Activated naive CD4-positive, alpha-beta T cell treated with anti-CD3 and anti-CD28 coated beads, Interleukin-2, amount 50 U/mL, for 72 hours (primary cell): Measurements from ENCODE around the gene SLC11A1. TPM values are rescaled to one million over a fixed set of nuclear protein-coding genes. Genes with fewer than 3 reads are reported as not detected.

Experiments used
- ATAC-seq, 2 donors: fragments of 150-1000 bp; cut with Tn5 transposase; 2 replicates each; pipeline ENCODE4 v1.10.0; 2021; ENCODE audit warnings: mild to moderate bottlenecking in 2 of 2, moderate library complexity in 2 of 2
- DNase-seq, 2 donors: peaks; one replicate each; pipeline ENCODE4 v3.0.0; 2021 to 2022; ENCODE audit warnings: low spot score in 2 of 2
- H3K27ac Mint-ChIP-seq, 2 donors: one replicate each; pipeline ENCODE4 v1.8.0; 2022; ENCODE audit warnings: mild to moderate bottlenecking in 2 of 2, mixed read lengths in 2 of 2
- H3K36me3 Mint-ChIP-seq, 2 donors: one replicate each; pipeline ENCODE4 v1.8.0; 2022; ENCODE audit warnings: mixed read lengths in 2 of 2
- H3K9me3 Mint-ChIP-seq, 2 donors: one replicate each; pipeline ENCODE4 v1.8.0; 2022; ENCODE audit warnings: mixed read lengths in 2 of 2
- total RNA-seq, 2 donors: library from RNA; stranded (reverse); gene quantifications; one replicate each; pipeline ENCODE4 v1.2.3, GENCODE V29; 2022

Gene SLC11A1
- total RNA-seq, 2 donors from 2014 or later: not detected

DNA sequence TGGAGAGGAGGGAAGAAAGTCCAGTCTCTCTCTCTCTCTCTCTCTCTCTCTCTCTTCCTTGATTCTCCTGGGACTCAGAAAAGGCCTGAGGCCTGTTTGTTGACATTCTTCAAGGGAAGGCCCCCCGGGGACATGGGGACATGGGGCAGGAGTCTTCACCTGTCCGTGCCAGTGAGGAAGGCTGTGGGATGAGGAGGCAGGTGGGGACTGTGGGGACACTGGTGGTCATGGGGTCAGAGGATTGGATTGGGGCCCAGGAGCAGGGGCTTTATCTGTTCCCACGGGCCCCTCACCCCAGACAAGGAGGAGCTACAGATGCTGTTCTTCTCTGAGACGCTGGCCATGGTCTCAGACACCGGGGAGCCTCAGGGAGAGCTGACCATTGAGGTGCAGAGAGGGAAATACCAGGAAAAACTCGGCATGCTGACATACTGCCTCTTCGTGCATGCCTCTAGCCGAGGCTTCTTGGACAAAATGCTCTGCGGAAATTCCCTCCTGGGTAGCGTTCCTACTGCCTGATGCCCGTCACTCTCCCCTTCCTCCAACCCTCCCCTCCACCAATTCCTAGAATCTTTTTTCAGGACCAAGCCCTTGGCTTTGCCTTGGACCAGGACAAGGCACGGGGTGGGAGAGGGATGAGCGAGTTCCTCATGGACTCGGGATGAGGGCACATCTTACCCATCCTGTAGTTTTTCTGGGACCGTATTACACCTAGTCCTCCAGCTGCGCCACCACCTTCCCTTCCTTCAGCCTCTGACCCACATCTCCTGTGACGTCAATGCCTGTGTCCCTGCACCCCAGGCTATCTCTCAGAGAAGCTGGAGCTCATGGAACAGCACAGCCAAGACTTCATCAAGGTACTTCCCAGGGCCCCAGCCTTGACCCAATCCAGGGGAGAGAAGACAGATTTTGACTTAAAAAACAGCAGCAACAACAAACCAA, 24.6 kb upstream of the SLC11A1 start:
- ATAC-seq: no peak
- H3K36me3 Mint-ChIP-seq: no peaks in the 10 kb centered on the region
- DNase-seq: no peak

DNA sequence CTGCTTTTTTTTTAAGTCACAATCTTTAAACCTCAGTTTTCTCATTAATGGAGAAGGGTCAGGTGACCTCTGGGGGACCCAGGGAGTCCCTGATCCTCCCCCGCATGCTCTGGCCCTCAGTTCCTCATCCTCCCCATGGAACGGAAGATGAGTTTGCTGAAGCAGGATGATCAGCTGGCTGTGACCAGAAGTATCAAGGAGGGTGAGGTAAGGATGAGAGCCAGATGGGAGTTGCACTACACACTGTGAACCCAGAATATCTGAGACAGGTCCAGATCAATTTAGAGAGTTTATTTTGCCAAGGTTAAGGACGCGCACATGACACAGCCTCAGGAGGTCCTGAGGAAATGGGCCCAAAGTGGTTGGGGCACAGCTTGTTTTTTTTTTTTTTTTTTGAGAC, 21.6 kb upstream of the SLC11A1 start:
- no peak overlapping the region for H3K27ac Mint-ChIP-seq
- DNase-seq (no peak), ATAC-seq (no peak)
- no peaks in the 10 kb centered on the region for H3K9me3 Mint-ChIP-seq
- no peaks in the 10 kb centered on the region for H3K36me3 Mint-ChIP-seq

More for the DNA sequence above, 24.6 kb upstream of the SLC11A1 start:
- Mint-ChIP-seq H3K27ac (no peak overlapping the region), H3K9me3 (peaks cover 0 to 3% of the 10 kb centered on the region in 2 donors)

DNA sequence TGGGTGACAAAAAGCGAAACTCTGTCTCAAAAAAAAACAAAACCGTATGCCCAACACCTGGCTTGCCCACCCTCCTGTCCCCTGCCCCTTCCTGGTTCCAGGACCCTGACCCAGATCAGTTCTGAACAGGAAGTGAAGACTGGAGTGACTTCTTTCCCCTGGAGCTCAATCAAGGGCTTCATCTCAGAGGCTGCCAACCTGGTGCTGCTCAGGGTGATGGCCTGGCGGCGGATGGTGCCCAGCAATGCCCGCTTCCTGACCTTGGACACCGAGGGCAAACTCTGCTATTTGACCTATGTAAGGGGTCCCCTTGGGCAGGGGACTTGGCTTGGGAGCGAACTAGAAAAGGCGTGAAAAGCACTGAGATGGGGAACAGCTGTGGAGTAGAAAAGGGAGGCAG, 19.5 kb upstream of the SLC11A1 start:
- DNase-seq (no peak), ATAC-seq (no peak)
- Mint-ChIP-seq H3K9me3 (no peaks in the 10 kb centered on the region), H3K36me3 (no peaks in the 10 kb centered on the region), H3K27ac (no peak overlapping the region)

DNA sequence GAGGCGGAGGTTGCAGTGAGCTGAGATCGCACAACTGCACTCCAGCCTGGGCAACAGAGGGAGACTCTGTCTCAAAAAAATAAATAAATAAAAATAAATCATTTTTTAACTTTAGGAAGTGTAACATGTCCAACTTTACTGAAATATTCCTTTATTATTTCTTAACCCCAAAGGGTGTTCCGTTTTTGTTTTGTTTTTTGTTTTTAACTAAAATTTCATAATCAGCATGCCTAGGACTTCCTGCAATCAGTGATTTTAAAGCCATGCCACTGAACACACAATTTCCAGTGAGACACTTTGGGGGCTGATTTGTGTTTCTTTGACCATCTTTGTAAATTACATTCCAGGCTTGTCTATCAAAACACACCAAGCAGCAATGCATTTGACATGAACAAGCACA, 18.3 kb upstream of the SLC11A1 start:
- ATAC-seq (no peak), DNase-seq (no peak)
- Mint-ChIP-seq H3K27ac (peak overlapping the region in 1 of 2 donors; percentile 29), H3K9me3 (no peaks in the 10 kb centered on the region), H3K36me3 (no peaks in the 10 kb centered on the region)

GRCh38 chr2:218364196-218364595, 17.9 kb upstream of the SLC11A1 start:
- Mint-ChIP-seq H3K36me3 (no peaks in the 10 kb centered on the region), H3K27ac (no peak overlapping the region), H3K9me3 (no peaks in the 10 kb centered on the region)
- no peak for ATAC-seq
- DNase-seq: no peak

DNA sequence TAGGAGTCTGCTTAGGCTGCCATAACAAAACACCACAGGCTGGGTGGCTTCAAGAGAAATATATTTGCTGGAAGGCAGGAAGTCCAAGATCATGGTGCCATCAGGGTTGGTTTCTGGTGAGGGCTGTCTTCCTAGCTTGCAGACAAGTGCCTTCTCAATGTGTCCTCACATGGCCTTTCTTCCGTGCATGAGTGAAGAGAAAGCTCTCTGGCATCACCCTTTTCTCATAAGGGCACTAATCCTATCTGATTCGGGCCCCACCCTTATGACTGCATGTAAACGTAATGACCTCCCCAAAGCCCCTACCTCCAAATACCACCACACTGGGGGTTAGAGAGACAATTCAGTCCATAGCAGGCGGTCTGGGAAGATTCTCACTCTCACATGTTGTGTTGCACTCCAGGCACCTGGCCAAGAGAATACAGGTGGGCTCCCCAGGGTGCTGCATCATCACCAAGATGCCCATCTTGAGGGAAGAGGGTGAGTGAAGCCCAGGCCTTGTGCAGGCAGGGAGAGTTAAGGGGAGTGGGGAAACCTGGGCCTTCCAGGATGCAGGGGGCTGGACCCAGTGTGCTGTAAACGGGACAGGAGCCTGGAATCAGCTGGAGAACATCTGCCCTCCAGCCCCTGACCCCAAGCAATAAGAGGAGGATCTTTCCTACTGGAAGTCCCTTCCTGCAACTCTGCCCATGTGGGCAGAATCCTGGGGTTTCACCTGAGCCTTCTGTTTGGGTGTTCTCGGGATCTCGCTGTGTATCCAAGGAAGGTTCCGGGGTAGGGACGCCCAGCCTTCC, 15.3 kb upstream of the SLC11A1 start:
- no peak for DNase-seq

GRCh38 chr2:218367415-218368149, 14.5 kb upstream of the SLC11A1 start:
- peak overlapping the region in 1 of 2 donors; percentile 44 for H3K27ac Mint-ChIP-seq
- ATAC-seq: peak; percentile 97 to 98
- no peaks in the 10 kb centered on the region for H3K36me3 Mint-ChIP-seq
- H3K9me3 Mint-ChIP-seq: no peaks in the 10 kb centered on the region
- peak; percentile 68 to 88 for DNase-seq

More for the DNA sequence above, 15.3 kb upstream of the SLC11A1 start:
- Mint-ChIP-seq H3K9me3 (no peaks in the 10 kb centered on the region), H3K36me3 (no peaks in the 10 kb centered on the region), H3K27ac (no peak overlapping the region)
- ATAC-seq: no peak

- no peak for ATAC-seq
- no peaks in the 10 kb centered on the region for H3K36me3 Mint-ChIP-seq
- no peak for DNase-seq
- no peak overlapping the region for H3K27ac Mint-ChIP-seq
- no peaks in the 10 kb centered on the region for H3K9me3 Mint-ChIP-seq
Measured at GRCh38 chr2:218368150-218368528, 13.9 kb upstream of the SLC11A1 start.

DNA sequence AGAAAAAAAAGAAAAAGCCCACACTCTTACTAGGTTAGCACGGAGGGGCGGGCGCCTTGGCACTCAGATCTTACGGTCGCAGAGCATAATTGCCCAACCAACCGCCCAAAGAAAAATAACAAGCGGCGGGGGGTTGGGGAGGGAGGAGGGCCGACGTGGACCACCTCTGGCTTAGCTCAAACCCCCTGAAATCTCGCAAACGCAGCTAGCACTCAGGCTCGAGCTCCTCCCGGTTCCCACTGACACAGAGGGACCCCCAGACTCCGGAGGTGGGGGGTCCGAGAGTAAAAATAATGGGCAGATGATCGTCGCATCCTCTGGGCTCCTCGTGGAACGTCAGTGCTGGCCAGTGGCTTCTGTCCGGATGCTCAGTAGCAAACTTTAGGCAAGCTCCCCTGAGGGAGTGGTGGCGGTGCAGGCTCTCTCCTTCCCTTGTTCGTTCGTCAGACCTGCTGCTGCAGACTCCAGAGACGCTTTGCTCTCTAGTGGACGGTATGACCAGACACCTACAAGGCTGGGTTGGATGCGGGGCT, 13.4 kb upstream of the SLC11A1 start:
- no peak overlapping the region for H3K27ac Mint-ChIP-seq
- ATAC-seq: no peak
- no peaks in the 10 kb centered on the region for H3K9me3 Mint-ChIP-seq
- no peak for DNase-seq
- no peaks in the 10 kb centered on the region for H3K36me3 Mint-ChIP-seq

GRCh38 chr2:218369330-218369729, 12.7 kb upstream of the SLC11A1 start:
- DNase-seq (no peak), ATAC-seq (no peak)
- H3K27ac Mint-ChIP-seq: no peak overlapping the region
- H3K9me3 Mint-ChIP-seq: no peaks in the 10 kb centered on the region
- no peaks in the 10 kb centered on the region for H3K36me3 Mint-ChIP-seq

DNA sequence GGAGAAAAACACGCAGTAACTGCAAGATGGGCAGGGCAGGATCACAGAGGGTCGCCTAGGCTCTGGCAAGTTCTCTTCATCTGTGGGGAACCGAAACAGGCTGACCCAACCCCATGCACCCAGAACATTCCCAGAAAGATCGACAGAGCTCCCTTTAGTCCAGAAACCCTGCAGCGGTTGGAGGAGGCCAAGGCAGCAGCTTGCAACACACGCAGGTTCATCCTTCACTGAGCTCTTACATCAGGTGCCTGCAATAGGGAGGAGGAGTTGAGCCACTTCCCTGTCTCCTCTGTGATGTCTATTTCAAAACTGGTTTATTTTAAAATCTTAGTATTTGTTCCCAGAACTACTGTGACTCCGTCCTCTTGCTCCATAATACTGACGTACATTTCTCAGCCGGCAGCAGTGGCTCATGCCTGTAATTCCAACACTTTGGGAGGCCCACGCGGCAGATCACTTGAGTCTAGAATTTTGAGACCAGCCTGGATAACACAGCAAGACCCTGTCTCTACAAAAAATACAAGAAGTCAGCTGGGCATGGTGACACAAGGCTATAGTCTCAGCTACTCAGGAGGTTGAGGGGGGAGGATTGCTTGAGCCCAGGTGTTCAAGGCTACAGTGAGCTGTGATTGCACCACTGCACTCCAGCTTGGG, 11.5 kb upstream of the SLC11A1 start:
- DNase-seq (no peak), ATAC-seq (no peak)
- Mint-ChIP-seq H3K27ac (no peak overlapping the region), H3K9me3 (no peaks in the 10 kb centered on the region), H3K36me3 (no peaks in the 10 kb centered on the region)

GRCh38 chr2:218371983-218372350, 10.1 kb upstream of the SLC11A1 start:
- no peak for DNase-seq
- Mint-ChIP-seq H3K9me3 (no peaks in the 10 kb centered on the region), H3K27ac (no peak overlapping the region), H3K36me3 (no peaks in the 10 kb centered on the region)
- ATAC-seq: no peak

- no peaks in the 10 kb centered on the region for H3K36me3 Mint-ChIP-seq
- H3K9me3 Mint-ChIP-seq: no peaks in the 10 kb centered on the region
- DNase-seq: no peak
- no peak overlapping the region for H3K27ac Mint-ChIP-seq
- ATAC-seq: no peak
Measured at GRCh38 chr2:218374795-218375194, 7.3 kb upstream of the SLC11A1 start.

GRCh38 chr2:218375212-218375611, 6.9 kb upstream of the SLC11A1 start:
- no peaks in the 10 kb centered on the region for H3K9me3 Mint-ChIP-seq
- ATAC-seq: no peak
- no peak for DNase-seq
- H3K27ac Mint-ChIP-seq: no peak overlapping the region
- no peaks in the 10 kb centered on the region for H3K36me3 Mint-ChIP-seq

DNA sequence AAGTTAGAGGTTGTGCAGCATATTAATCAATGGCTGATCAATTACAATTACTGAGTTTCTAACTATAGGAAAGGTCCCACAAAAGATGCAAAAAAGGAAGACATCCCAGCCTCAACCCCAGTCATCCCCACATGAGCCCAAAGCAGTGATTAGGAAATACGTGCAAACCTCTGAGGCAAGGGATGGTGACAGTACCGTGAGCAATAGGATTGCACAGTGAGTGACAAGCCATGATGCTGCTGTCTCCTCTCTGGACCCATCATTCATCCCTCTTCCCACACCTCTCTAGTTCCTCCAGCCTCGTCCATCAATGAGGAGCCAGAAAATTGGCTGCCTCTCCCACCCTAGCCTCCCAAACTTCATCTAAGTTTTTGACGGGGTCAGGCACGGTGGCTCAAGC, 4.0 kb upstream of the SLC11A1 start:
- no peak overlapping the region for H3K27ac Mint-ChIP-seq
- ATAC-seq: no peak
- H3K36me3 Mint-ChIP-seq: no peaks in the 10 kb centered on the region
- DNase-seq: no peak
- no peaks in the 10 kb centered on the region for H3K9me3 Mint-ChIP-seq

DNA sequence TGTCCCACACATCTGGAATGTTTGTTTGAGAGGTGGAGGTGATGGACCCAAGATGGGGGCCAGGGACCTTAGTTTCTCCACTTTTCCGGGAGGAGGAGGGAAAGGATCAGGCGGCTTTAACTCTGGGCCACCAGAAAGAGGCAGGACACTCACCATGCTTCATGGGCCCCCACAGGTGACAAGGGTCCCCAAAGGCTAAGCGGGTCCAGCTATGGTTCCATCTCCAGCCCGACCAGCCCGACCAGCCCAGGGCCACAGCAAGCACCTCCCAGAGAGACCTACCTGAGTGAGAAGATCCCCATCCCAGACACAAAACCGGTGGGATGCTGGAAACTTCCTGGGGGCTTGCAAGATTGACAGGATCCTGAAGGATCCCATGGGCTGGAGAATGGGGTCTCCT, 712 bp downstream of the SLC11A1 start:
- Mint-ChIP-seq H3K36me3 (no peaks in the 10 kb centered on the region), H3K27ac (no peak overlapping the region), H3K9me3 (no peaks in the 10 kb centered on the region)
- DNase-seq: no peak
- no peak for ATAC-seq
